LNCaP clone FGC (cell line): ENCODE data around the gene SBF2.

Source experiments
- DNase-seq: peaks from one replicate; pipeline ENCODE4 v3.0.0-alpha.2; 2011; ENCODE audit warnings: low read depth
- H3K4me3 ChIP-seq: 2 replicates; pipeline ENCODE4 v1.5.1; 2011; ENCODE audit warnings: mild to moderate bottlenecking, low read depth, low read length, control low read depth
- TF ChIP-seq, protein P1 (sequence below): IDR thresholded peaks from 2 replicates; pipeline ENCODE4 v1.5.1; 2012; ENCODE audit warnings: mild to moderate bottlenecking; ENCODE audit not compliant: control insufficient read depth, insufficient read depth; ENCODE audit errors: extremely low read depth

Gene SBF2

DNA sequence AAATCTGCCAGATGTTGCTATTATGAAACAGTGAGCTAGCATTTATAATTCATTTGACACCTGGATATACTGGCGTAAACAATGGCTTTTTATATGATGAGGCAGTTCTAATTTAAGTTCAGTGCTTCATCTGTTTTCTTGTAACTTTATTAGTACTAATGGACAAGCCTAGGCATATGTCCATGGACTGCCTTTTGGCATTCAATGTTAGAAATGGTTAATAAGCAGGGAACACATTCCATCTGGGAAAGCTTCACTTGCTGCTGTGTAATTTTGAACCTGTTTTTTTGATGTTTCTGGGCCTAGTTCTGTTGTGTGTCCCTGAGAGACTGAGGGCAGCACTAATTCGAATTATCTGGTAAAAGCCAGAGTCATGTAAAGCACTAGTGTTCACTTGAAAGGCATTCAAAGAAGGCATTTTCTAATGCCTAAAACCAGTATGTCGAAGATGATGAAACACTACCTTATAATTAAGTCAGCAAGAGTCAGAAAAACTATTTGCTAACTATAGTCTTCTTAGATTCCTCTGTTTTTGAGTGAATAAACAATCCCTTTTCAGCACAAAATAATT lies 491.6 kb downstream of the SBF2 start:
- no peak for DNase-seq
- no peak overlapping the region for H3K4me3 ChIP-seq
- TF ChIP-seq, protein P1, sequence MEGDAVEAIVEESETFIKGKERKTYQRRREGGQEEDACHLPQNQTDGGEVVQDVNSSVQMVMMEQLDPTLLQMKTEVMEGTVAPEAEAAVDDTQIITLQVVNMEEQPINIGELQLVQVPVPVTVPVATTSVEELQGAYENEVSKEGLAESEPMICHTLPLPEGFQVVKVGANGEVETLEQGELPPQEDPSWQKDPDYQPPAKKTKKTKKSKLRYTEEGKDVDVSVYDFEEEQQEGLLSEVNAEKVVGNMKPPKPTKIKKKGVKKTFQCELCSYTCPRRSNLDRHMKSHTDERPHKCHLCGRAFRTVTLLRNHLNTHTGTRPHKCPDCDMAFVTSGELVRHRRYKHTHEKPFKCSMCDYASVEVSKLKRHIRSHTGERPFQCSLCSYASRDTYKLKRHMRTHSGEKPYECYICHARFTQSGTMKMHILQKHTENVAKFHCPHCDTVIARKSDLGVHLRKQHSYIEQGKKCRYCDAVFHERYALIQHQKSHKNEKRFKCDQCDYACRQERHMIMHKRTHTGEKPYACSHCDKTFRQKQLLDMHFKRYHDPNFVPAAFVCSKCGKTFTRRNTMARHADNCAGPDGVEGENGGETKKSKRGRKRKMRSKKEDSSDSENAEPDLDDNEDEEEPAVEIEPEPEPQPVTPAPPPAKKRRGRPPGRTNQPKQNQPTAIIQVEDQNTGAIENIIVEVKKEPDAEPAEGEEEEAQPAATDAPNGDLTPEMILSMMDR = no peak

DNA sequence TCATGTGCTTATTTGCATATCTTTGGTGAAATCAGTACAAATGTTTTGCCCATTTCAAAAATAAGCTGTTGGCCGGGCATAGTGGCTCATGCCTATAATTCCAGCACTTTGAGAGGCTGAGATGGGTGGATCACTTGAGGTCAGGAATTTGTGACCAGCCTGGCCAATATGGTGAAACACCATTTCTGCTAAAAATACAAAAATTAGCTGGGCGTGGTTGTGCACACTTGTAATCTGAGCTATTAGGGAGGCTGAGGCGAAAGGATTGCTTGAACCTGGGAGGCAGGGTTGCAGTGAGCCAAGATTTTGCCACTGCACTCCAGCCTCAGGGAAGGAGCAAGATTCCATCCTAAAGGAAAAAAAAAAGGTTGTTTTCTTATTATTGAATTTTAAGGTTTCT lies 494.1 kb downstream of the SBF2 start:
- DNase-seq = no peak
- TF ChIP-seq, protein P1 = no peak
- no peak overlapping the region for H3K4me3 ChIP-seq

DNA sequence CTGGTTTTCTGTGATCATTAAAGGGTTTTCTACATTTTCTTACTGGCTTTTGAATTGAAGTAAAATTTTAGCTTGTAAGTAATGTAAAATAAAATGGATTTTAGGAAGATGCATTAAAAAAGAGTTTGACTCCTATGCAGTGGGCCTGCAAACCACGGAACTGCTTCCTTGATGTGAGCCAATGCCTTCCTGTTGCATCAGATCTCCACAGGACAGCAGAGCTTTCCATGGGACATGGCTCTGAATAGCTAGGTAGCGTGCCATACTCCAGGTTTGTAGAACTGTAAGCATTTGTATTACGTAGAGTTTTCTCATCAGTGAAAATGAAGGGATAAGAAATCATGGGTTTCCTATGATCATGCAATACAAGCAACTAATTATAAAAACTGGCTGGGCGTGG lies 496.7 kb downstream of the SBF2 start:
- TF ChIP-seq, protein P1 = no peak
- DNase-seq = no peak
- H3K4me3 ChIP-seq = no peak overlapping the region

DNA sequence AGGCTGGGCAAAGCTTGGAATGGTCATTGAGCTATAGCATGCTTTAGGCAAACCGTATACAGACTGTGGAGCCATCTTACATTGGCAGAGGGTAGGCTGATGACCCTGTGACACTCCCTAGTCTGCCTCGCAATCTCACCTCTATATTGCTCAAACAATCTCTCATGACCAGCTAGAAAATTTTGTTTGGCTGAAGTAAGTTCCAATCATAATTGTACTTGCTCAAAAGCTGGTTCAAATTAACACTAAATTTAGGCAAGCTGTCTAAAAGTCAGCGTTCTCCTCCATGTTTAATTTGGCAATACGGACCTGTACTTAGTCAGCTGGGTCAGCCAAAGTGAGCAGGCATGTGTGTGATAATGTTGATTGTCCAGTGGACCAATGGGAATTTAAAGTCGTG lies 497.2 kb downstream of the SBF2 start:
- H3K4me3 ChIP-seq = no peak overlapping the region
- DNase-seq = no peak
- TF ChIP-seq, protein P1 = no peak

DNA sequence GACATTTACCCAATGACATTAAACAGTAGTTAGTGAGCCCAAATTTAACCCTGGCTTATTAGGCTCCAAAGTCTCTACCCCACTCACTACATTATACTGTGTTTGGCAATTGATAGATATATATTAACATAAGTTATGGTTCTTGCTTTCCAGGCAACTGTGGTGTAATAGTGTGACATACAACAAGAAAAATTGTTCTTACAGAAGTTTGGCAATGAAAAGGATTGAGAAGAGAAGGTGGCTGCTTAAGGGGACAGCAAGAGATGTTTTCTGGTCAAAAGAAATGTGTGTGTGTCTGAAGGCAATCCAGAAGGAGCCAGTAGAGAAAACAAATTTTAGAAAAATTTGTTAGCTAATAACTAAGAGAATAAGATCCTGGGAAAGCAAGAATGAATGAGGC lies 497.8 kb downstream of the SBF2 start:
- no peak overlapping the region for H3K4me3 ChIP-seq
- no peak for DNase-seq
- TF ChIP-seq, protein P1 = no peak

DNA sequence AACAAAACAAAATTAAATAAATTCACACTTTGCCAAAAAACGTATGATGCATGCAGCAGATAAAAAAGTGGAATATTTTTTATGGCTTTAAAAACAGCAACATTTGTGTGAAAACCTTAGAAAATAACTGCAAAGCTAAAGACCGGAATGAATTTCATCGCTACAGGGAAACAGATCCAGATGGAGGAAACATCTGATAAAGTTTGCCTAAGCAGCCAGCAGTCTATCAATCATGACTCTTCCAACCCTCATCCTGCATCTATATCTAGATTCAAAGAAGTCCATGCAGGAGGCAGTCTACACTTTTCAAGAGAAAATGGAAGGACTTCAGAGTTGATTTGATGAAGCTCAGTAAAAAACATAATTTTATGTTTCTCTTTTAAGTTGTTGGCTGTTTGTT lies 503.3 kb downstream of the SBF2 start:
- H3K4me3 ChIP-seq = no peak overlapping the region
- TF ChIP-seq, protein P1 = no peak
- DNase-seq = no peak

DNA sequence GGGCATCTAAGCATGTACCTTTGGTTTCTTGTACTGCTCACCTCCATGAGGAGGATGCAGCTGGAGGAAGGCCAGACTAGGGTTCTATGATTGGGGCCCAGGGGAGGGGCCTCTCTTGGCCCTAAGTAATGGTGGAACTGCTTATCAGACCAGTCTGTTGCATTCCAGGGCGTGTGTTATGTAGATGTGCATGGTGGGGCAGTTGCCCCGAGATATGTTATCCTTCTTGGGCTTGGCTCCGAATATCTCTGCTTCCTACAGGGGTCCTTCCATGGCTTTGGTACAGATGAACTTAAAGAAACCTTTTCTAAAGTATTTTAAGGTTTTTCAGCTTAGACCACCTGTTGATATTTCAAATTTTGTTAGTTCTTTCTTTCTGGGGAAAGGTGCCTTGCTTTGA lies 504.1 kb downstream of the SBF2 start:
- no peak overlapping the region for H3K4me3 ChIP-seq
- no peak for DNase-seq
- TF ChIP-seq, protein P1 = no peak
